WI38 (cell line): Measurements from ENCODE around the gene STK4.

Experiments used
- H3K4me3 ChIP-seq: 2 replicates; pipeline ENCODE4 v1.5.1; 2011; ENCODE audit warnings: low read depth, mild to moderate bottlenecking, control low read depth, low read length
- CTCF ChIP-seq: IDR thresholded peaks from 2 replicates; pipeline ENCODE4 v1.5.1; 2012; ENCODE audit warnings: low read depth, mild to moderate bottlenecking, control low read depth, low read length

STK4 gene

GRCh38 chr20:45047581-45048119, 81.3 kb downstream of the STK4 start:
- TF ChIP-seq CTCF, result no peak
- H3K4me3 ChIP-seq, result no peak overlapping the region

DNA sequence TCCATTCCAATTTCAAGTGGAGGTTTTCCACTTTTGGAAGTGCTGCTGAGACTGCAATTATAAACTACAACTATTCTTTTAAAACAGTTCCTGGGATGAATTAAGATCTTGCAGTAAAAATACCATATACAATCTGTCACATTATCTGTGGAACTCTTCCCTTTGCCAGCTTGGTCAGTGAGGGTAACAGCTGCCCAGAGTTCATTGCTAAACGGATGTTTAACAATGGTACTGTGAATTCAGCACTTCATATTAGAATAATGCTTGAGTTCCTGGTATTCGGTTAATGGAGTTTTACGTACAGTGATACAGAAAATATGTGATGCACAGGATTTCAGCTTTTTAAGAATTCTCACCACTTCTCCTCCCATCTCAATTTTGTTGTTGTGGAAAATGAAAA, 83.1 kb downstream of the STK4 start:
- no peak overlapping the region for H3K4me3 ChIP-seq

GRCh38 chr20:45049904-45050471, 83.7 kb downstream of the STK4 start:
- H3K4me3 ChIP-seq, result no peak overlapping the region
- TF ChIP-seq CTCF, result no peak

More for the DNA sequence above, 83.1 kb downstream of the STK4 start:
- TF ChIP-seq CTCF, result no peak

GRCh38 chr20:45051204-45052060, 85.1 kb downstream of the STK4 start:
- no peak for TF ChIP-seq CTCF
- H3K4me3 ChIP-seq, result no peak overlapping the region

DNA sequence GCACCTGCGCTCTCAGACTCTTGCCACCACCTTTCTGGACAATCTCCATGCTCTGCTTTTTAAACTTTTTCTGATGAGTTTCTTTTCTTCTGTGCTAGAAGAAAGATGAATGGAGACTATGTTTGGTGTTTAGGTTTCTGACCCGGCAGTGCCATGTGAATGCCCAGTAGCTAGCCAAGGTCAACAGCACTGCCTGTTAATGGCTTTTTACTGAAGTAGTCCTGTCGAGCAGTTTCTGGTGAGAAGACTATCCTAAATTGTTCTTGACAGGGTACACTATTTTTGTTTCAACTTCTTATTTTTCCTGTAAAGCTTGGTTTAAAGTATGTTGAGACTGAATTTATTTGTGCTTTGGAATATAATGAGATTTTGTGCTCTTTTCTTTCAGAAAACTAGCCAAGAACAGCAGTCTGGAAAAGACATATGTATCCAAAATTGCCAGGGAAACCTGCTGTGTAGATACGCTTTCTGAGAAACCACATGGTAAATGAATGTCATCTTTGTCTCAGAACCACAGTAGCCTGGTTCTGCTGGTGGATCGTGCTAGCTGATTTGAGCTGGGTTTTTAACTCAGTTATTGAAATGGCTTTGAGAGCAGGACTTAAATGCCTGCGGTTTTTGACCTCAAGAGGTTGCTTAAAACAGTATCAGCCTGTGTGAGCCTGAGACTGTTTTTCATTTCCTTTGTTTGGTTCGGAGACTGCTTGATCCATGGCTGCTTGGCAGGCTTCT, 86.6 kb downstream of the STK4 start:
- no peak for TF ChIP-seq CTCF
- no peak overlapping the region for H3K4me3 ChIP-seq

DNA sequence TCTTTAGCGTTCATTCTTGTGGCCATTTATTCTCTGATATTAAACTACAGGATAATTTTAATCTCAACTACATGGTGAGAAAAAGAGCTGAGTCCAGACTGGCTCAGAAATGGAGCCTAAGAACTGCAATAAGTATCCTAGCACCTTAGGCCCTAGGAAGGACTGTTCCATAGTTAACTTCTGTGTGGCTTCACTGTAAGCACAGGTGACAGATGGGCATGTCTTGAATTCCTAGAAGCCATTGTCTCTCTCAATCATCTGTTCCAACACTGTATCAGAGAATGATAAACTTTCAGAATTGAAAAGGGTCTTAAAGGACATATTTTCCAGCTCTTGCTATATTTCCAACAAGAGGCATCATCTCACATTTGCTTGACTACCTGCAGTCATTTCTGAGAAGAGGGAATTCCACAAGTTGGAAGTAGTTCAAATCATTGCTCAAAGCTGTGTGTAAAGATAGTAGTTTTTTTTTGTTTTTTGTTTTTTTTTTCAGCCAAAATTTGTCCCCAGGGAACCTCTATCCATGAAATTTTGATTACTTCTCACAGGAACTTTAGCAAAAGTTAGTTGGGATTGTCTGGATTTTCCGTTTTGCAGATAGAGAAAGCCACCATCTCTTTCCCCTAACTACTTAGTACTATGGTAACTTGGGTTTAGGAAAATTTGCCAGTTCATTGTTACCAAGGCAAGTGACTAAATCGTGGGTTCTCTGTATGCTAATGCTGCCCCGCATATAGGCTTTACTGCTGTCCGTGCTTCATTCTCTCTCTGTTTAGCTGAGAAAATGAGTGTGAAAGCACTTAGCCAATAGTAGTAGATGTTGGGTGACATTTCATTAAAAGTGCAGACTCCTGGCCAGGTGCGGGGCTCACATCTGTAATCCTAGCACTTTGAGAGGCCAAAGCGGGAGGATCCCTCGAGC, 87.4 kb downstream of the STK4 start:
- TF ChIP-seq CTCF, result no peak
- H3K4me3 ChIP-seq, result no peak overlapping the region
